Muscle of back (tissue), 13 donors: ENCODE measurements around the gene CCDC28B. TPM values are rescaled to one million over a fixed set of nuclear protein-coding genes. Genes with fewer than 3 reads are reported as not detected.
"Not testable (repeated sequence)": the region's sequence is repeated elsewhere in the genome, so short reads cannot be mapped to it uniquely, and the experiment has no call there.

Experiments
- DNase-seq, 3 donors: peaks; one replicate each; pipeline versions ENCODE4 v3.0.0 to v3.0.0-alpha.2; 2013
- long read RNA-seq, 9 donors: transcript quantifications; one replicate each; lab custom pipeline, GENCODE V29; 2026
- polyA plus RNA-seq, 10 donors: library from polyadenylated mRNA; unstranded; fragments of 120-200 nt; gene quantifications; one replicate each; pipeline ENCODE4 v1.2.1, GENCODE V29; 2013; ENCODE audit not compliant: insufficient read length in 10 of 10

The CCDC28B gene
- polyA plus RNA-seq, result 10 to 100 TPM; 28.8 to 60.1 (median 46.8) TPM
- long read RNA-seq, donor 1, transcript CCDC28B-201 (6 exons, 1,089 nt), result major isoform, 20 of 30 reads
- long read RNA-seq, donor 1, partial matches to known transcripts, result 7 of 30 reads
- long read RNA-seq, donor 1, other reads (novel, unspliced or antisense), result 0 of 30 reads
- long read RNA-seq, donor 2, transcript CCDC28B-201 (6 exons, 1,089 nt), result major isoform, 29 of 34 reads
- long read RNA-seq, donor 2, partial matches to known transcripts, result 0 of 34 reads
- long read RNA-seq, donor 2, other reads (novel, unspliced or antisense), result 5 of 34 reads
- long read RNA-seq, donor 3, result 0 reads
- long read RNA-seq, donor 4, transcript CCDC28B-201 (6 exons, 1,089 nt), result major isoform, 14 of 14 reads
- long read RNA-seq, donor 4, partial matches to known transcripts, result 0 of 14 reads
- long read RNA-seq, donor 4, other reads (novel, unspliced or antisense), result 0 of 14 reads
- long read RNA-seq, donor 5, transcript CCDC28B-201 (6 exons, 1,089 nt), result major isoform, 29 of 35 reads
- long read RNA-seq, donor 5, partial matches to known transcripts, result 0 of 35 reads
- long read RNA-seq, donor 5, other reads (novel, unspliced or antisense), result 6 of 35 reads
- long read RNA-seq, donor 6, transcript CCDC28B-201 (6 exons, 1,089 nt), result major isoform, 28 of 43 reads
- long read RNA-seq, donor 6, partial matches to known transcripts, result 5 of 43 reads
- long read RNA-seq, donor 6, other reads (novel, unspliced or antisense), result 8 of 43 reads
- long read RNA-seq, donor 7, transcript CCDC28B-201 (6 exons, 1,089 nt), result major isoform, 17 of 23 reads
- long read RNA-seq, donor 7, partial matches to known transcripts, result 6 of 23 reads
- long read RNA-seq, donor 7, other reads (novel, unspliced or antisense), result 0 of 23 reads
- long read RNA-seq, donor 8, transcript CCDC28B-201 (6 exons, 1,089 nt), result major isoform, 6 of 6 reads
- long read RNA-seq, donor 8, partial matches to known transcripts, result 0 of 6 reads
- long read RNA-seq, donor 8, other reads (novel, unspliced or antisense), result 0 of 6 reads
- long read RNA-seq, donor 9, partial matches to known transcripts, result 0 of 2 reads
- long read RNA-seq, donor 9, other reads (novel, unspliced or antisense), result 0 of 2 reads

DNA sequence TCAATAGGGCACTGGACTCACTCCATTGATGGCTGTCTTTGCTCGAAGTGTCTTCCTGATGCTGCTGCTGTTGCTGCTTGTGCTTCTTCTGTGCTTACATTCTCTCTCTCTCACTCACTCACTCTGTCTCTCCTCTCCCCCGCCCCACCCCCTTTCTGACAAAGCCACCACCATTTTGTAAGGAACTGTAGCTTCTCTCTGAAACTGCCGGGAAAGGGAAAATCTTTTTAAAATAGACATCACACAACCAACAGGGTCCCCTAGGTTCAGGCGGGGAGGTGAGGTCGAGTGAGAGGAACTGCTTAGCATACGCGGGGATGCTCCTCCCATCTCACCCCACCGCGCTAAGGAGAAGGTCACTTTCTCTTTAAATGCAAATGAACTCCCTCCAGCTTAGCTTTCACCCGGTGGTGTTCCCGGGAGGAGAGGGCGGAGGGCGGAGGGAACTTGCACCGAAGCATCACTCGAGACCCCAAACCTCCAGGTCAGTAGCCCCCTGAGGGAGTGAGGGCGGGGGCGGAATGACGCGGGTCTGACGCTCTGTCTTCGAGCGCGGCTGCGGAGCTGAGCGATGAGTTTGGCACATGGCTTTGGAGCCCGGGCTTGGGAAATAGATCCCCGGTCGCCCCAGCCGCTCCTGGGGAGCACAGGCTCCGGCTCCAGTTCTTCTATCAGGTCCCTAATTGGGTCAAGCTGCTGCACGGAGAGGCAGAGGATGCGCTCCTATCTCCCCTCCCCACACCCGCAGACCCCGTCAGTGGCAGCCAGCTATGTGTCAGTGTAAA, at the start of gene CCDC28B:
TSS of gene CCDC28B (plus strand) at position 370 of the 785 bp plus-strand sequence. CDS start 1,341 bp downstream, outside the sequence.
- DNase-seq, result peak; percentile 69 to 94 (median 84)

GRCh38 chr1:32150847-32151246, 49.5 kb upstream of the CCDC28B start:
- no peak for DNase-seq

DNA sequence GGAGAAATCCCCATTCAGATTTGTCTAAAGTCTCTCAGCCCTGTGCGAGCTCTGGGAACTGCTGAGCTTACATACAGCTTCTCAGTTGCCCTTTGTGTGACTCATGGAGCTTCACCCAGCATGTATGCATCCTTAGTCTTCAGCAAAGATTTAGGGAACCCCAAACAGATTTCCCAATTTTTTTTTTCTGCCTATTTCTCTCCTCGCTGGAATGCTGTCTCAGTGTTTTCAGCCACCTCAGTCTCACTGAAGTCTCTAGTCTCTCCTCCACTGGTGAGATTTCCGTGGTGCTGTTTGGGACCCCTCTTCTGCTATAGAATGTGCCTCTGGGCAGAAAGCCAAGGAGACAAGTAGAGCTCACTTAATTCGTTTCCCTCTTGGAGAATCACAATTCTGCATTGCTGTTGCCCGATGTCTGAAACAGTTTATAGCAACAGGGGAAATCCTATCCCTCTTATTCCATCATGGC, 49.0 kb upstream of the CCDC28B start:
- peak; percentile 52 to 86 (median 63) for DNase-seq

GRCh38 chr1:32159189-32159588, 41.2 kb upstream of the CCDC28B start:
- DNase-seq, result no peak

GRCh38 chr1:32163405-32163804, 37.0 kb upstream of the CCDC28B start:
- no peak for DNase-seq

- not testable (repeated sequence) for DNase-seq
Observed at GRCh38 chr1:32165633-32166032, 34.8 kb upstream of the CCDC28B start.

- no peak for DNase-seq
Observed at GRCh38 chr1:32170991-32171390, 29.4 kb upstream of the CCDC28B start.

DNA sequence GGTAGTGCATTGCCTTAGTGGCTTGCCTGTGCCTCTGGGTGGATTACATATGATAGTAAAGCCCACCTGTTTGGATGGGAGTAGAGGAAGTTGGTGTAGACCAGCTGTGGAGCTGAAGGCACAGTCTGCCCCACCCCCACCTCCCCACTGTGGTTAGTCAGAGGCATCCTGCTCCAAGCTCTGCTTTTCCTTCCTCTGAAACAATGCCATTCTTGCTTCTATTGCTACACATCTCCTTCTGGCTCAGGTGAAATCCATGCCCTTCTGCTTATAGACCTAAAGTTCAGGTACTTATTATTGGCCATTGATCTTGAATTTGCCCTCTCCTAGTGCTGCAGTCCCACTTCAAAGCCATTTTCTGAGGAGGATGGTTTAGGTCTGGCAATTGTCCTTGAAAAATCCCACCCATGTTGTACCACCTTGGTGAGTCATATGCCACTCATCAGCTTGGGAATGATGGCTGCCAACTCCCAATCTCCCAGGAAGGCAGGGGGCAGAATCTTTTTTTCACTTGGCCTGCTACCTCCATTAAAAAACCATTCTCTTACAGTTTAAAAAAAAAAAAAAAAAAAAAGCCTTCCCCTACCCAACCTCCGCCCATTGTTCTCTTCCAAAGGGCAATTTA, 27.7 kb upstream of the CCDC28B start:
- DNase-seq, result no peak

GRCh38 chr1:32178380-32179192, 21.8 kb upstream of the CCDC28B start:
- no peak for DNase-seq

DNA sequence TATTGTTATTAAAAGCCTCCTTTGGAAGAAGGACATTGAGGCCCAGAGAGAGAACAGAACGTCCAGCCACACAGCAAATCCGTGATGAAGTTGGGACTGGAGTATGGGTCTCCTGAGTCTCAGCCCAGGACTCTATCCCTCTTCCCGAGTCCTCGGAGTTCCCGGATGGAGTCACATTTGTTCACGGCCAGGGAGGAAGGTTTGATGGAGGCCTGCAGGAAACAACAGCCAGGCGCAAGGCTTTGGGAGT, 21.3 kb upstream of the CCDC28B start:
- DNase-seq, result no peak

DNA sequence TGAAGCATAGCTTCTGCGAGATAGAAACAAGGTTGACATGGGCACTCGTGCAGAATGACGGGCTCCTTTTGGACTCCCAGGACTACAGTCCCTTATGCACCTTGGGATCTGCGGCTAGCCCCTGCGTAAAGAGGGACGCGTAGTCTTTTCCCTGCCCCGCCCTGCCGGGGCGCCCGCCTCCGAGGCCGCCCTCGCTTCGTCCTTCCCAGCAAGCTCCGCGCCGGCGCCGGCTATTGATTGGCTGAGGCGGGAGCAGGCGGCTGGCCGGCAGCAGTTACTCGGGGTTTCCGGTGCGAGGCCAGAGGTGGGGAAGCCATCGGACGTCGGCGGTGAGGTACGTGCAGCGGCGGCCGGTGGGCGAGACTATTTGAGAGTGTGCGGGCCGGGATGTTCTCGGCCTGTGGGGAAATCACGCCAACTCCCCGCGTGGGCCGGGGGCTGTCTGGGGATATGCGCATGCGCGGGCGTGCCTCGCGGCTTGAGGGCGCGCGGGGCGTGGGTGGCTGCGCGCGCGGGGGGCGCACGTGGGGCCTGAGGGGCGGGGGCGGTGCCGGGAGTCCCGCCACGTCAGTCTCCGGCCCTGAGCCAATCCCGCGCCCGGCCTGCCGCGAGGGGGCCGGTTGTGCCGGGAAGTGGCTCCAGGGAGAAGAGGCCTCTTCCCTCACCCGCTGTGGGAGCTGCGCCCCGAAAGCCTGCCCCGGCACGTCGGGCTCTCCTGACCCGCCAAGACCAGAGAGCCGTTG, 20.8 kb upstream of the CCDC28B start, which contains the start of gene TXLNA:
TSS of gene TXLNA (plus strand) at position 233 of the 743 bp plus-strand sequence. CDS start 671 bp downstream, outside the sequence.
- peak; percentile 93 to 99 (median 96) for DNase-seq

DNA sequence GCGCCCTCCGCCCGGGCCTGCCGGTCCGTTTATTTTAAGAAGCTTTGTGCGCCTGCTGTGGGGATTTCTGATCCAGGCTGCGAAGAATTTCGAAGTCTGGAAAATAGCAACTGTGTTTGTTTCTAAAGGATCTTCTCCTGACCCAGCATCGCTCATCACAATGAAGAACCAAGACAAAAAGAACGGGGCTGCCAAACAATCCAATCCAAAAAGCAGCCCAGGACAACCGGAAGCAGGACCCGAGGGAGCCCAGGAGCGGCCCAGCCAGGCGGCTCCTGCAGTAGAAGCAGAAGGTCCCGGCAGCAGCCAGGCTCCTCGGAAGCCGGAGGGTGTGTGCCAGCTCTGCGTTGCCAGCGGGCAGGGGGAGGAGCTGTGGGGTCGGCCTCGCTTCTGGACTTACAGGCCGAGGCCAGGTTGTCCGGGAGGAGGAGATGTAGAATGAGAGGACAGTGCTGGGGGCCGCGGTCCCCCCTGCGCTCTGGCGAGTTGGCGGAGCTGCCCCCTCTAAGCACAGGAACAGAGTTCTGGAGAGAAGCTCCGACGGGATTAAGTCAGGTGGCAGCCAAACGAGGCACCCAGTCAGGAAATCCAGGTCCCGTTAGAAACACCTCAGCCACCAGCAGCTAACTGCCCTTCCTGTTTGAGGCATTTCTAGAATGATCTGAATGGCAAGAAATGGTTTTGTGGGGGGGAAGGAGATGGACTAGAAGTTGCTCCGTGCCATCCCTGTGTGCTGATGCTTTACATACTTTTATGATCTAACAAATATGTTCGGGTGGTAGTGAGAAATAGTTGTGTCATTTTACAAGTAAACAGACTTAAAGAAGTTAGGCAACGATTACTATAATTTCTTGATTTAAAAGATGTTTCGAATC, 20.0 kb upstream of the CCDC28B start:
- peak in 1 of 3 donors; percentile 59 for DNase-seq

GRCh38 chr1:32181065-32181464, 19.3 kb upstream of the CCDC28B start:
- DNase-seq, result no peak

DNA sequence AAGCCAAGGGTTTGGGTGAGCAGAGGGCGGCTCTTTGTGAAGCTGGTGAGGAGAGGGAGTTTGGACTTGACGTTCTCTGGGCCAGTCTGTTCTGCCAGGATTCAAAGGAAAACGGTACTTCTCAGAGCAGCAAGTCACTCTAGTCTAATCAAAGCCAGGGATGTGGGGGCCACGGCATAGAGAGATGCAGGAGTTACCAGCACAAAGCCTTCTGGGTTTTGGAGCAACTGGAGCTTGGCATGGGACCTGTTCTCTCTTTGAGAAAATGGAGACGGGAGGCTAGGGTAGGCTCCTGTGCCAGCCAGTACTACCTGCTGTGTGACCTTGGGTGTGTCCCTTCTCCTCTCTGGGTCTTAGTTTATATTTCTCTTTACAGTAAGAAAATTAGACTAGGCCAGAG, 18.8 kb upstream of the CCDC28B start:
- DNase-seq, result no peak

- no peak for DNase-seq
Observed at GRCh38 chr1:32182060-32182459, 18.3 kb upstream of the CCDC28B start.

GRCh38 chr1:32184650-32185049, 15.7 kb upstream of the CCDC28B start:
- no peak for DNase-seq

GRCh38 chr1:32186077-32186476, 14.3 kb upstream of the CCDC28B start:
- no peak for DNase-seq

DNA sequence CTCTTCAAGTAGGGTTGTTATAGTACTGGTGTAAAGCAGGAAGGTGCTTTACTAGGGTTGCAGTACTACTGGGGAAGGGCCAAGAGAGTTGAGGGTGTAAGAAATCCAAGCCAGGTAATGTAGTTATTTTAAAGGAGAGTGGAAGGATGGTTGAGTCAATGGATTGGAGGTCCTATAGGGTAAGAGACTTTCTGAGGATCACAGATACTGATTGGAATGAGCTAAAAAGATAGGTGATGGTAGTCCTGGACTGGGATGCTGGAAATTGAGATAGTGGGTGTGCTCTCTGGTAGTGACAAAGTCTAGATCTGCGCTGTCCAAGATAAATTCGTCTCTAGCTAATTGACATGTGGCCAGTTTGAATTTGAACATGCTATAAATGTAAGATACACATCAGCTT, 13.9 kb upstream of the CCDC28B start:
- no peak for DNase-seq
